Measurements from ENCODE around the gene DPF3. TPM values are rescaled to one million over a fixed set of nuclear protein-coding genes. Genes with fewer than 3 reads are reported as not detected.
"Not testable (repeated sequence)": the region's sequence is repeated elsewhere in the genome, so short reads cannot be mapped to it uniquely, and the experiment has no call there.

Gene DPF3
- total and polyA plus RNA-seq, 7 experiments from 2014 or later: 0.07 to 5.5 (median 0.57) TPM; not detected in 1

GRCh38 chr14:72870878-72871277, 23.0 kb downstream of the DPF3 start:
- CTCF ChIA-PET: not testable (repeated sequence)
- H3K9me3 Mint-ChIP-seq: peaks cover 0 to 15% (median 6%) of the 10 kb centered on the region in 11 donors

GRCh38 chr14:72869407-72870329, 24.2 kb downstream of the DPF3 start:
- ChIA-PET CTCF (interaction anchor here (0.6 kb wide), 1 partner anchor 30 kb away, joined by 3 read pairs; no protein-coding TSS in a partner anchor), POLR2A (no interaction called here)
- no peak overlapping the region for H3K4me3 Mint-ChIP-seq
- no peak for DNase-seq
- H3K36me3 ChIP-seq (ENCODE audit: control insufficient read depth in 2 of 3, insufficient read depth in 3 of 3, low read length in 3 of 3): no peaks in the 10 kb centered on the region
- intact Hi-C loops (cut with micrococcal nuclease): no loop called here
- ATAC-seq: no peak
- no peak overlapping the region for H3K4me3 ChIP-seq (ENCODE audit: low read length)
- H3K9me3 Mint-ChIP-seq: peaks cover 0 to 14% (median 6%) of the 10 kb centered on the region in 11 donors
- H3K27me3 Mint-ChIP-seq: peaks cover 0 to 4% (median 0%) of the 10 kb centered on the region in 5 donors
- peaks cover 0 to 2% (median 0%) of the 10 kb centered on the region in 7 donors for H3K4me1 Mint-ChIP-seq
- H3K9me3 ChIP-seq (ENCODE audit: control insufficient read depth in 2 of 3, low read length in 3 of 3): no peaks in the 10 kb centered on the region
- H3K4me1 ChIP-seq (ENCODE audit: control insufficient read depth in 2 of 2, insufficient read depth in 2 of 2, low read length in 2 of 2): no peaks in the 10 kb centered on the region
- H3K27me3 ChIP-seq (ENCODE audit: control insufficient read depth in 2 of 2, insufficient read depth in 2 of 2, low read length in 2 of 2): no peaks in the 10 kb centered on the region
- H3K27ac Mint-ChIP-seq: no peak overlapping the region
- H3K36me3 Mint-ChIP-seq: peaks cover 0 to 12% (median 0%) of the 10 kb centered on the region in 5 donors
- H3K27ac ChIP-seq (ENCODE audit: low read depth, low read length): no peak overlapping the region

More at GRCh38 chr14:72870878-72871277, 23.0 kb downstream of the DPF3 start:
- POLR2A ChIA-PET; H3K4me1 ChIP-seq (ENCODE audit: control insufficient read depth in 2 of 2, insufficient read depth in 2 of 2, low read length in 2 of 2); intact Hi-C loops (cut with micrococcal nuclease); H3K27ac ChIP-seq (ENCODE audit: low read depth, low read length); H3K27me3 ChIP-seq (ENCODE audit: control insufficient read depth in 2 of 2, insufficient read depth in 2 of 2, low read length in 2 of 2); H3K4me3 Mint-ChIP-seq; H3K4me1 Mint-ChIP-seq; H3K27me3 Mint-ChIP-seq; H3K9me3 ChIP-seq (ENCODE audit: control insufficient read depth in 2 of 3, low read length in 3 of 3); ATAC-seq; H3K27ac Mint-ChIP-seq; DNase-seq; H3K4me3 ChIP-seq (ENCODE audit: low read length); H3K36me3 ChIP-seq (ENCODE audit: control insufficient read depth in 2 of 3, insufficient read depth in 3 of 3, low read length in 3 of 3): not testable (repeated sequence)
- peaks cover 0 to 15% (median 0%) of the 10 kb centered on the region in 5 donors for H3K36me3 Mint-ChIP-seq

GRCh38 chr14:72868500-72868899, 25.4 kb downstream of the DPF3 start:
- Mint-ChIP-seq H3K4me3 (no peak overlapping the region), H3K36me3 (peaks cover 0 to 9% (median 0%) of the 10 kb centered on the region in 5 donors), H3K27ac (no peak overlapping the region), H3K27me3 (peaks cover 0 to 4% (median 0%) of the 10 kb centered on the region in 5 donors), H3K9me3 (peaks cover 0 to 13% (median 6%) of the 10 kb centered on the region in 11 donors), H3K4me1 (peaks cover 0 to 3% (median 0%) of the 10 kb centered on the region in 7 donors)
- Histone ChIP-seq H3K4me1 (ENCODE audit: control insufficient read depth in 2 of 2, insufficient read depth in 2 of 2, low read length in 2 of 2) (no peaks in the 10 kb centered on the region), H3K27ac (ENCODE audit: low read depth, low read length) (no peak overlapping the region), H3K9me3 (ENCODE audit: control insufficient read depth in 2 of 3, low read length in 3 of 3) (no peaks in the 10 kb centered on the region), H3K36me3 (ENCODE audit: control insufficient read depth in 2 of 3, insufficient read depth in 3 of 3, low read length in 3 of 3) (no peaks in the 10 kb centered on the region), H3K27me3 (ENCODE audit: control insufficient read depth in 2 of 2, insufficient read depth in 2 of 2, low read length in 2 of 2) (no peaks in the 10 kb centered on the region), H3K4me3 (ENCODE audit: low read length) (no peak overlapping the region)
- POLR2A ChIA-PET: no interaction called here
- ATAC-seq (no peak), DNase-seq (no peak)
- intact Hi-C loops (cut with micrococcal nuclease): no loop called here
- CTCF ChIA-PET: no interaction called here

DNA sequence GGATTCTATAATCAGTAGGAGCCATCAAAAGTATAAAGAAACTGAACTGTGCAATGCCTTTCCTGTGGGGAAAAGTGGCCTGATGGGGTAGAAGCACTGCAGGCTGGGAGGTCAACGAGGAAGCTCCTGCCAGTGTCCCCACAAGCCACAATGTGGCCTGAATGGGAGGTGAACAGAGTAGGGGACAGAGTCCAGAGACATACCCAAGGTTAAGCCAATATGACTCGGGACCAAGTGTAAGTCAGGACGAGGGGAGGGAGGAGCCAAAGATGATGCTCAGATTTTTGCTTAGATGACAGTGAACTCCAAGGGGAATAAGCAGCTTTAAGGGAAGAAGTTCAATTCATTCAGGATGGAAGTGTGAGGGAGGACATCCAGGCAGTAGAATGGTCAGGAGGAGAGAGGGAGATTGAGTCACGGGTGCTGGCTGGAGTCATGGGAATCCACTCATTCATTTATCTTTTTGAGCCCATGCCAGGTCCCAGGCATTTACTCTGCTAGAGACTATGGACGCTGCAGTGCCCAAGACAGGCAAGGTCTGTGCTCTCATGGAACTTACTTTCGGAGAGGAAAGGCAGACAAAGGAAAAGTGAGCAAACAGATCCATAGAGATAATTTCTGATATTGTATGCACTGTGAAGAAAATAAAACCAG, 29.1 kb downstream of the DPF3 start:
- H3K27ac Mint-ChIP-seq: no peak overlapping the region
- DNase-seq (no peak), ATAC-seq (no peak)
- ChIA-PET CTCF (no interaction called here), POLR2A (no interaction called here)
- peaks cover 0 to 5% (median 0%) of the 10 kb centered on the region in 11 donors for H3K9me3 Mint-ChIP-seq
- no peaks in the 10 kb centered on the region for H3K9me3 ChIP-seq (ENCODE audit: control insufficient read depth in 2 of 3, low read length in 3 of 3)
- H3K36me3 ChIP-seq (ENCODE audit: control insufficient read depth in 2 of 3, insufficient read depth in 3 of 3, low read length in 3 of 3): no peaks in the 10 kb centered on the region
- no peaks in the 10 kb centered on the region for H3K4me1 ChIP-seq (ENCODE audit: control insufficient read depth in 2 of 2, insufficient read depth in 2 of 2, low read length in 2 of 2)
- H3K27ac ChIP-seq (ENCODE audit: low read depth, low read length): no peak overlapping the region
- H3K4me1 Mint-ChIP-seq: peaks cover 0 to 3% (median 0%) of the 10 kb centered on the region in 7 donors
- H3K36me3 Mint-ChIP-seq: peaks cover 0 to 7% (median 0%) of the 10 kb centered on the region in 5 donors
- intact Hi-C loops (cut with micrococcal nuclease): no loop called here
- H3K4me3 ChIP-seq (ENCODE audit: low read length): no peak overlapping the region
- H3K4me3 Mint-ChIP-seq: no peak overlapping the region
- H3K27me3 ChIP-seq (ENCODE audit: control insufficient read depth in 2 of 2, insufficient read depth in 2 of 2, low read length in 2 of 2): no peaks in the 10 kb centered on the region
- H3K27me3 Mint-ChIP-seq: peaks cover 0 to 16% (median 0%) of the 10 kb centered on the region in 5 donors

- no peak overlapping the region for H3K4me3 ChIP-seq (ENCODE audit: low read length)
- ChIA-PET CTCF (no interaction called here), POLR2A (no interaction called here)
- no peaks in the 10 kb centered on the region for H3K27me3 ChIP-seq (ENCODE audit: control insufficient read depth in 2 of 2, insufficient read depth in 2 of 2, low read length in 2 of 2)
- H3K36me3 Mint-ChIP-seq: no peaks in the 10 kb centered on the region
- peaks cover 0 to 3% (median 0%) of the 10 kb centered on the region in 7 donors for H3K4me1 Mint-ChIP-seq
- peaks cover 0 to 5% (median 0%) of the 10 kb centered on the region in 11 donors for H3K9me3 Mint-ChIP-seq
- H3K9me3 ChIP-seq (ENCODE audit: control insufficient read depth in 2 of 3, low read length in 3 of 3): no peaks in the 10 kb centered on the region
- DNase-seq (no peak), ATAC-seq (no peak)
- no peak overlapping the region for H3K4me3 Mint-ChIP-seq
- H3K4me1 ChIP-seq (ENCODE audit: control insufficient read depth in 2 of 2, insufficient read depth in 2 of 2, low read length in 2 of 2): no peaks in the 10 kb centered on the region
- intact Hi-C loops (cut with micrococcal nuclease): no loop called here
- H3K27me3 Mint-ChIP-seq: peaks cover 0 to 16% (median 0%) of the 10 kb centered on the region in 5 donors
- H3K36me3 ChIP-seq (ENCODE audit: control insufficient read depth in 2 of 3, insufficient read depth in 3 of 3, low read length in 3 of 3): no peaks in the 10 kb centered on the region
- no peak overlapping the region for H3K27ac Mint-ChIP-seq
- H3K27ac ChIP-seq (ENCODE audit: low read depth, low read length): no peak overlapping the region
Observed at GRCh38 chr14:72863216-72864006, 30.5 kb downstream of the DPF3 start.

DNA sequence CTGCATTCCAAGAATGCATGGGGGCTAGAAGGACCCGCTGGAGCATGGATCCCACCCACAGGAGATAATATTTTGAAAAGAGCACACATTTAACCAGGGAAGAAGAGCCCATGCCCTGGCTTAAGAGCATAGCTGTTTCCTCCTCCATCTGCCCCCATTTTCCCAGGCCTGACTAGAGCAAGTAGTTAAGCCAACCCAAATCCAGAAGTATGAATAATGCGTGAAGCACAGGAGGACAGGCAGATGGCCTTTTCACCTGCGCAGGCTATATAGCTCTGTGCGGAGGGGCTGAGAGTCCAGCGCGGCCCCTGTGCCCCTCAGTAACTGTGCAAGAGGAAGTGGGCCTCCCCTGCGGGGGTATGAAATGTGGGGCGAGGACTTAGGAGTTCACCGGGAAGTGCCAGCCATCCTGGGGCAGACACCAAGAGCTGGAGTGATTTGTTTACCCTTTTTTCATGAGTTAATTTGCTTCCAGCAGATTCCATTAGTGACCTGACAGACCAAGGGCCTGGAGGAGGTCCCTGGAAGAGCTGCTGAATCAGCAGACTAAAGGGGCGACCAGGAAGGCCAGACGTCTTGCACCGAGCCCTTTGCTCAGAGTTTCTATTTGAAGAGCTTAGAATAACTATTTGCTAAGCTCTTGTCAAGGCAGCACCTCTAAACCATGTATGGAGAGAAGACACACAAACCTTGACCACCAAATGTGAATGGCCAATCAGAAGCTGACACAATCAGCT, 37.2 kb downstream of the DPF3 start:
- CTCF ChIA-PET: no interaction called here
- DNase-seq: no peak
- H3K36me3 ChIP-seq (ENCODE audit: control insufficient read depth in 2 of 3, insufficient read depth in 3 of 3, low read length in 3 of 3): no peaks in the 10 kb centered on the region
- H3K27ac ChIP-seq (ENCODE audit: low read depth, low read length): no peak overlapping the region
- H3K4me3 Mint-ChIP-seq: no peak overlapping the region
- ATAC-seq: no peak
- H3K36me3 Mint-ChIP-seq: peaks cover 0 to 2% (median 0%) of the 10 kb centered on the region in 5 donors
- no peak overlapping the region for H3K27ac Mint-ChIP-seq
- peaks cover 0 to 10% (median 0%) of the 10 kb centered on the region in 5 donors for H3K27me3 Mint-ChIP-seq
- no peak overlapping the region for H3K4me3 ChIP-seq (ENCODE audit: low read length)
- no peaks in the 10 kb centered on the region for H3K9me3 ChIP-seq (ENCODE audit: control insufficient read depth in 2 of 3, low read length in 3 of 3)
- peaks cover 0 to 2% (median 0%) of the 10 kb centered on the region in 11 donors for H3K9me3 Mint-ChIP-seq
- H3K27me3 ChIP-seq (ENCODE audit: control insufficient read depth in 2 of 2, insufficient read depth in 2 of 2, low read length in 2 of 2): no peaks in the 10 kb centered on the region
- H3K4me1 Mint-ChIP-seq: peaks cover 0 to 10% (median 0%) of the 10 kb centered on the region in 7 donors
- POLR2A ChIA-PET: no interaction called here
- intact Hi-C loops (cut with micrococcal nuclease): no loop called here
- no peaks in the 10 kb centered on the region for H3K4me1 ChIP-seq (ENCODE audit: control insufficient read depth in 2 of 2, insufficient read depth in 2 of 2, low read length in 2 of 2)

Measured in naive thymus-derived CD4-positive, alpha-beta T cell (primary cell).